HG02610 (cell line): ENCODE data around the gene ACOXL.
"Not testable (repeated sequence)": the region's sequence is repeated elsewhere in the genome, so short reads cannot be mapped to it uniquely, and the experiment has no call there.

ENCODE experiments used
- ATAC-seq: cut with Tn5 transposase; IDR thresholded peaks from one replicate; pipeline ENCODE4 v1.9.1; 2021; ENCODE audit warnings: mild to moderate bottlenecking, moderate library complexity; ENCODE audit not compliant: unreplicated experiment

The ACOXL gene

GRCh38 chr2:110852541-110853263, 120.3 kb downstream of the ACOXL start:
- ATAC-seq, result no peak

- no peak for ATAC-seq
These were observed 121.1 kb downstream of the ACOXL start for GRCh38 chr2:110853516-110853915.

GRCh38 chr2:110853948-110854347, 121.6 kb downstream of the ACOXL start:
- no peak for ATAC-seq

- ATAC-seq, result peak; percentile 22
These were observed 122.1 kb downstream of the ACOXL start for GRCh38 chr2:110854355-110855081.

GRCh38 chr2:110855841-110856240, 123.5 kb downstream of the ACOXL start:
- ATAC-seq, result not testable (repeated sequence)

- ATAC-seq, result peak; percentile 91
These were observed 125.9 kb downstream of the ACOXL start for GRCh38 chr2:110858135-110858725.

GRCh38 chr2:110858993-110859701, 126.8 kb downstream of the ACOXL start:
- ATAC-seq, result no peak

- ATAC-seq, result no peak
These were observed 128.3 kb downstream of the ACOXL start for GRCh38 chr2:110860630-110861029.

GRCh38 chr2:110861616-110862260, 129.4 kb downstream of the ACOXL start:
- no peak for ATAC-seq

- ATAC-seq, result no peak
These were observed 131.4 kb downstream of the ACOXL start for GRCh38 chr2:110863726-110864125.

GRCh38 chr2:110864176-110864575, 131.8 kb downstream of the ACOXL start:
- no peak for ATAC-seq

GRCh38 chr2:110864731-110865130, 132.4 kb downstream of the ACOXL start:
- no peak for ATAC-seq

GRCh38 chr2:110865188-110865587, 132.8 kb downstream of the ACOXL start:
- ATAC-seq, result peak; percentile 95

GRCh38 chr2:110866045-110866444, 133.7 kb downstream of the ACOXL start:
- ATAC-seq, result no peak

- no peak for ATAC-seq
These were observed 134.1 kb downstream of the ACOXL start for GRCh38 chr2:110866466-110866865.

GRCh38 chr2:110867078-110867477, 134.7 kb downstream of the ACOXL start:
- ATAC-seq, result no peak

- ATAC-seq, result no peak
These were observed 136.6 kb downstream of the ACOXL start for GRCh38 chr2:110868971-110869370.

GRCh38 chr2:110869472-110870446, 137.4 kb downstream of the ACOXL start:
- no peak for ATAC-seq

- ATAC-seq, result no peak
These were observed 138.2 kb downstream of the ACOXL start for GRCh38 chr2:110870545-110870944.

GRCh38 chr2:110871637-110872036, 139.3 kb downstream of the ACOXL start:
- peak; percentile 40 for ATAC-seq
